HCT116 (cell line): ENCODE data around the gene LRRC75A. TPM values are rescaled to one million over a fixed set of nuclear protein-coding genes. Genes with fewer than 3 reads are reported as not detected.

Experiments
- ATAC-seq: fragments of 200-7000 bp; cut with Tn5 transposase; 2 replicates; pipeline ENCODE4 v1.9.1; 2020; ENCODE audit warnings: mild to moderate bottlenecking, moderate library complexity
- BruUV-seq: library from RNA; stranded (reverse); fragments of 400-500 nt; replicated peaks from 2 replicates; lab custom pipeline; 2021; lab: Mats Ljungman, UMichigan
- CTCF ChIA-PET: fragments of 300-600 bp; sonication (Branson Sonifier 250); formaldehyde crosslinking; loops from one replicate; lab custom pipeline; 2021; ENCODE audit warnings: antibody characterized with exemption; lab: Charles Lee
- POLR2A ChIA-PET: fragments of 300-600, 350-600 bp; sonication (Branson Sonifier 250); formaldehyde crosslinking; loops from one replicate; lab custom pipeline; 2021; ENCODE audit warnings: antibody characterized with exemption; lab: Charles Lee
- RAD21 ChIA-PET, 2 experiments: fragments of 300-600 bp; sonication (Branson Sonifier 250); formaldehyde crosslinking; loops; one replicate each; lab custom pipeline; 2023; ENCODE audit warnings: low total read pairs in 2 of 2; ENCODE audit not compliant: uncharacterized antibody in 2 of 2, unreplicated experiment in 2 of 2, low non-redundant PET in 1 of 2; lab: Charles Lee
- DNase-seq: peaks from one replicate; pipeline ENCODE4 v3.0.0-alpha.2; 2010; ENCODE audit warnings: low read depth, low spot score
- H2AFZ ChIP-seq: fragments of 200-600 bp; shearing (Covaris generic), sonication (generic); 2 replicates; pipeline ENCODE4 v1.6.1; 2017; ENCODE audit warnings: low read depth, mixed run types, mixed read lengths, antibody characterized with exemption, low read length; ENCODE audit not compliant: poor library complexity, severe bottlenecking
- H3K27ac ChIP-seq: 2 replicates; pipeline ENCODE4 v1.5.1; 2012; ENCODE audit warnings: low read depth, low read length
- H3K27me3 ChIP-seq: fragments of 200-600 bp; sonication (generic); 2 replicates; pipeline ENCODE4 v1.6.1; 2016; ENCODE audit warnings: mixed run types, low read length, mixed read lengths; ENCODE audit not compliant: insufficient read depth
- H3K36me3 ChIP-seq, 2 experiments: fragments of 200-500 bp in 1 of 2; fragments of 200-600 bp in 1 of 2; sonication (Bioruptor generic) in 1 of 2; sonication (generic) in 1 of 2; 2 replicates each; pipeline versions ENCODE4 v1.5.1 to v1.6.1; 2014 to 2016; ENCODE audit warnings: low read length in 2 of 2, inconsistent platforms in 1 of 2, mixed read lengths in 1 of 2, mixed run types in 1 of 2; ENCODE audit not compliant: insufficient read depth in 2 of 2, control insufficient read depth in 1 of 2
- H3K4me1 ChIP-seq, 2 experiments: fragments of 200-600 bp in 1 of 2; sonication (generic) in 1 of 2; 2 replicates each; pipeline versions ENCODE4 v1.5.1 to v1.6.1; 2012 to 2017; ENCODE audit warnings: low read length in 2 of 2, inconsistent platforms in 1 of 2, mild to moderate bottlenecking in 1 of 2, mixed read lengths in 1 of 2, mixed run types in 1 of 2, moderate library complexity in 1 of 2; ENCODE audit not compliant: insufficient read depth in 2 of 2, control insufficient read depth in 1 of 2
- H3K4me2 ChIP-seq: fragments of 200-600 bp; sonication (generic); 2 replicates; pipeline ENCODE4 v1.6.1; 2017; ENCODE audit warnings: mixed run types, low read length, mixed read lengths
- H3K4me3 ChIP-seq, 2 experiments: fragments of 200-600 bp in 1 of 2; sonication (generic) in 1 of 2; replicated peaks in 1 of 2; 2 replicates each; pipeline ENCODE4 v1.5.1; 2011 to 2016; ENCODE audit warnings: low read length in 2 of 2, control low read depth in 1 of 2, low read depth in 1 of 2, mild to moderate bottlenecking in 1 of 2, mixed read lengths in 1 of 2, mixed run types in 1 of 2
- H3K79me2 ChIP-seq: fragments of 200-600 bp; sonication (generic); 2 replicates; pipeline ENCODE4 v1.6.1; 2017; ENCODE audit warnings: mild to moderate bottlenecking, mixed run types, low read length, moderate library complexity, mixed read lengths; ENCODE audit not compliant: insufficient read depth
- H3K9ac ChIP-seq: fragments of 200-600 bp; sonication (generic); 2 replicates; pipeline ENCODE4 v1.6.1; 2016; ENCODE audit warnings: low read length, mixed read lengths
- H3K9me2 ChIP-seq: fragments of 200-600 bp; sonication (generic), shearing (Covaris generic); 2 replicates; pipeline ENCODE4 v1.6.1; 2017; ENCODE audit warnings: mixed run types, mild to moderate bottlenecking, moderate library complexity; ENCODE audit not compliant: insufficient read depth
- H3K9me3 ChIP-seq, 2 experiments: fragments of 200-500 bp in 1 of 2; fragments of 200-600 bp in 1 of 2; sonication (Bioruptor generic) in 1 of 2; sonication (generic) in 1 of 2; 2 replicates each; pipeline ENCODE4 v1.6.1; 2014 to 2017; ENCODE audit warnings: low read length in 2 of 2, mixed read lengths in 2 of 2, inconsistent platforms in 1 of 2, low read depth in 1 of 2, mild to moderate bottlenecking in 1 of 2, mixed run types in 1 of 2, moderate library complexity in 1 of 2; ENCODE audit not compliant: control insufficient read depth in 1 of 2, insufficient read depth in 1 of 2
- H4K20me1 ChIP-seq: fragments of 200-600 bp; sonication (generic), shearing (Covaris generic); 2 replicates; pipeline ENCODE4 v1.6.1; 2017; ENCODE audit warnings: mixed run types, mild to moderate bottlenecking, moderate library complexity; ENCODE audit not compliant: insufficient read depth
- ATF3 ChIP-seq: IDR thresholded peaks from 2 replicates; pipeline ENCODE4 v1.6.1; 2012
- CBX3 ChIP-seq: IDR thresholded peaks from 2 replicates; pipeline ENCODE4 v1.6.1; 2012; ENCODE audit warnings: low read depth
- CTCF ChIP-seq, 3 experiments: fragments of 200-600 bp in 1 of 3; sonication (generic) in 1 of 3; IDR thresholded peaks in 2 of 3; conservative IDR thresholded peaks in 1 of 3; 2 replicates each; pipeline ENCODE4 v1.5.1; 2012 to 2017; ENCODE audit warnings: low read depth in 2 of 3, low read length in 2 of 3, antibody characterized with exemption in 1 of 3, borderline replicate concordance in 1 of 3, control low read depth in 1 of 3, mild to moderate bottlenecking in 1 of 3, mixed read lengths in 1 of 3, mixed run types in 1 of 3, moderate library complexity in 1 of 3; ENCODE audit not compliant: insufficient read depth in 1 of 3
- EZH2 ChIP-seq: fragments of 200-600 bp; sonication (generic); IDR thresholded peaks from 2 replicates; pipeline ENCODE4 v1.6.1; 2017; ENCODE audit warnings: antibody characterized with exemption, mixed run types
- EZH2phosphoT487 ChIP-seq: fragments of 200-600 bp; IDR thresholded peaks from 2 replicates; pipeline ENCODE4 v1.6.1; 2018; ENCODE audit warnings: antibody characterized with exemption, borderline replicate concordance
- MAX ChIP-seq: IDR thresholded peaks from 2 replicates; pipeline ENCODE4 v1.6.1; 2012
- POLR2A ChIP-seq: IDR thresholded peaks from 2 replicates; pipeline ENCODE4 v1.7.0; 2011; ENCODE audit warnings: borderline replicate concordance; ENCODE audit not compliant: insufficient read depth, insufficient read length; ENCODE audit errors: extremely low read depth
- POLR2AphosphoS5 ChIP-seq: IDR thresholded peaks from 2 replicates; pipeline ENCODE4 v1.6.1; 2011; ENCODE audit warnings: mild to moderate bottlenecking, low read depth, low read length, moderate library complexity
- RAD21 ChIP-seq: IDR thresholded peaks from 2 replicates; pipeline ENCODE4 v1.6.1; 2012; ENCODE audit warnings: low read depth, mild to moderate bottlenecking
- REST ChIP-seq: IDR thresholded peaks from 2 replicates; pipeline ENCODE4 v1.6.1; 2012; ENCODE audit warnings: low read depth
- SIN3A ChIP-seq: IDR thresholded peaks from 2 replicates; pipeline ENCODE4 v1.6.1; 2012; ENCODE audit warnings: low read depth
- SP1 ChIP-seq: IDR thresholded peaks from 2 replicates; pipeline ENCODE4 v1.6.1; 2012; ENCODE audit warnings: low read depth
- SRF ChIP-seq: IDR thresholded peaks from 2 replicates; pipeline ENCODE4 v1.6.1; 2012; ENCODE audit warnings: low read depth
- TCF7L2 ChIP-seq: IDR thresholded peaks from 2 replicates; pipeline ENCODE4 v1.7.0; 2011; ENCODE audit warnings: borderline replicate concordance, inconsistent platforms; ENCODE audit not compliant: insufficient read depth, insufficient read length; ENCODE audit errors: extremely low read depth
- YY1 ChIP-seq: IDR thresholded peaks from 2 replicates; pipeline ENCODE4 v1.6.1; 2011; ENCODE audit warnings: low read length, low read depth, moderate library complexity, mild to moderate bottlenecking; ENCODE audit not compliant: insufficient replicate concordance; ENCODE audit errors: extremely low read depth
- ZBTB33 ChIP-seq: IDR thresholded peaks from 2 replicates; pipeline ENCODE4 v1.6.1; 2011; ENCODE audit warnings: mild to moderate bottlenecking, low read length, moderate library complexity; ENCODE audit not compliant: insufficient replicate concordance; ENCODE audit errors: extremely low read depth
- ZFX ChIP-seq: fragments of 450-650 bp; IDR thresholded peaks from 2 replicates; pipeline ENCODE4 v1.6.1; 2017
- ZNF274 ChIP-seq: fragments of 200-500 bp; sonication (Bioruptor generic); IDR thresholded peaks from 2 replicates; pipeline ENCODE4 v1.6.1; 2014; ENCODE audit warnings: mild to moderate bottlenecking, low read depth, low read length, inconsistent platforms
- intact Hi-C: fragments of 100-400 bp; cut with micrococcal nuclease; formaldehyde crosslinking; loops from 2 replicates; pipeline ENCODE4 v1.10.0; 2022
- total RNA-seq: library from RNA; stranded (reverse); gene quantifications from one replicate; pipeline ENCODE4 v1.2.1, GENCODE V29; 2021; ENCODE audit not compliant: unreplicated experiment

Gene LRRC75A
- total RNA-seq, 1 experiment from 2014 or later, result 2.3 TPM

- ChIA-PET RAD21 (no interaction called here), POLR2A (interaction anchor here (7.1 kb wide), 1 partner anchor 9 kb away, joined by 93 read pairs; no protein-coding TSS in a partner anchor), CTCF (interaction anchor here (2.7 kb wide), 1 partner anchor 8 kb away, joined by 52 read pairs; no protein-coding TSS in a partner anchor)
- H2AFZ ChIP-seq, result no peak overlapping the region
- peaks cover 11% of the 10 kb centered on the region; the same call in 1 of the 2 replicates for H4K20me1 ChIP-seq
- H3K9me2 ChIP-seq, result no peaks in the 10 kb centered on the region
- intact Hi-C loops, result loop anchor here (5.0 kb wide), 1 partner anchor 150 kb away; no protein-coding TSS in a partner anchor
- H3K9ac ChIP-seq, result no peak overlapping the region
- H3K9me3 ChIP-seq, result no peaks in the 10 kb centered on the region
- no peak overlapping the region for H3K4me3 ChIP-seq
- peaks cover 10 to 31% of the 10 kb centered on the region in 2 experiments; a peak in 3 of 4 replicates for H3K4me1 ChIP-seq
- H3K27ac ChIP-seq, result no peak overlapping the region
- H3K27me3 ChIP-seq, result no peaks in the 10 kb centered on the region
- peak overlapping the region; percentile 9; the same call in 1 of the 2 replicates for H3K4me2 ChIP-seq
- no peak for TF ChIP-seq MAX
- TF ChIP-seq ZNF274, result no peak
- no peak for TF ChIP-seq POLR2AphosphoS5
- TF ChIP-seq EZH2phosphoT487, result no peak
- no peak for TF ChIP-seq EZH2
- no peak for TF ChIP-seq SIN3A
- TF ChIP-seq REST, result no peak
- TF ChIP-seq ZBTB33, result no peak
- no peak for TF ChIP-seq RAD21
- no peak for TF ChIP-seq ZFX
- TF ChIP-seq CTCF (IDR thresholded peaks at IDR 0.05 in 2 of 3, conservative IDR thresholded peaks at IDR 0.05 in 1 of 3; ENCODE audit: borderline replicate concordance in 1 of 3, insufficient read depth in 1 of 3, low read depth in 2 of 3, low read length in 2 of 3), result no peak
- TF ChIP-seq SRF, result no peak
- no peak for TF ChIP-seq POLR2A
- TF ChIP-seq SP1, result no peak
- no peak for TF ChIP-seq ATF3
- no peak for TF ChIP-seq TCF7L2
- TF ChIP-seq CBX3, result no peak
- TF ChIP-seq YY1, result no peak
- H3K79me2 ChIP-seq, result peaks cover 33% of the 10 kb centered on the region
- BruUV-seq, result no TSS peak
- DNase-seq (no peak), ATAC-seq (no peak)
- H3K36me3 ChIP-seq, result peaks cover 18 to 30% of the 10 kb centered on the region in 2 experiments
Measured at GRCh38 chr17:16437083-16437482, 54.9 kb downstream of the LRRC75A start.
